H1 (cell line): Measurements from ENCODE around the gene ATP2C1. TPM values are rescaled to one million over a fixed set of nuclear protein-coding genes. Genes with fewer than 3 reads are reported as not detected.

ENCODE experiments used
- CTCF ChIA-PET: fragments of 300-600 bp; sonication (Branson Sonifier 250); formaldehyde crosslinking; loops from one replicate; lab custom pipeline; 2021; ENCODE audit not compliant: partially characterized antibody; lab: Charles Lee
- POLR2A ChIA-PET: fragments of 300-600 bp; sonication (Branson Sonifier 250); formaldehyde crosslinking; loops from one replicate; lab custom pipeline; 2021; ENCODE audit warnings: inconsistent platforms; ENCODE audit not compliant: partially characterized antibody; lab: Charles Lee
- DNase-seq, 2 experiments: peaks; one replicate each; pipeline versions ENCODE4 v3.0.0 to v3.0.0-alpha.2; 2010 to 2022; ENCODE audit warnings: low spot score in 2 of 2, low read depth in 1 of 2, mixed read lengths in 1 of 2
- FAIRE-seq: peaks from 2 replicates; lab custom pipeline; 2011; peaks lifted over from hg19 to GRCh38; lab: Jason Lieb, UNC
- H2AFZ ChIP-seq: 2 replicates; pipeline ENCODE4 v1.8.1; 2012; ENCODE audit warnings: low read length, inconsistent platforms
- H2AK5ac ChIP-seq: 2 replicates; pipeline ENCODE4 v1.6.1; 2013; ENCODE audit warnings: low read depth, low read length
- H2BK120ac ChIP-seq: replicated peaks from 2 replicates; pipeline ENCODE3; 2013; ENCODE audit warnings: low read depth, low read length, inconsistent platforms
- H2BK12ac ChIP-seq: 2 replicates; pipeline ENCODE4 v1.6.1; 2013; ENCODE audit warnings: low read depth, low read length
- H2BK15ac ChIP-seq: 2 replicates; pipeline ENCODE4 v1.6.1; 2013; ENCODE audit warnings: low read length
- H2BK20ac ChIP-seq: 2 replicates; pipeline ENCODE4 v1.6.1; 2013; ENCODE audit warnings: low read length
- H2BK5ac ChIP-seq: 2 replicates; pipeline ENCODE4 v1.6.1; 2013; ENCODE audit warnings: low read depth, low read length
- H3K14ac ChIP-seq: 2 replicates; pipeline ENCODE4 v1.6.1; 2013; ENCODE audit warnings: inconsistent platforms; ENCODE audit not compliant: insufficient read length
- H3K18ac ChIP-seq: 2 replicates; pipeline ENCODE4 v1.6.1; 2013; ENCODE audit warnings: low read length; ENCODE audit errors: extremely low read depth
- H3K23ac ChIP-seq: 2 replicates; pipeline ENCODE4 v1.6.1; 2013; ENCODE audit warnings: inconsistent platforms; ENCODE audit not compliant: insufficient read length
- H3K23me2 ChIP-seq: 2 replicates; pipeline ENCODE4 v1.6.1; 2013; ENCODE audit warnings: low read depth, low read length
- H3K27ac ChIP-seq: 2 replicates; pipeline ENCODE4 v1.6.1; 2011; ENCODE audit warnings: low read depth, low read length, inconsistent platforms
- H3K27me3 ChIP-seq, 4 experiments: replicated peaks in 1 of 4; 1 replicate in 1 of 4; 2 replicates in 3 of 4; pipeline versions ENCODE4 v1.6.1 to v1.8.1; 2011 to 2013; ENCODE audit warnings: low read length in 3 of 4, mild to moderate bottlenecking in 3 of 4, inconsistent platforms in 2 of 4, mixed read lengths in 2 of 4, moderate library complexity in 1 of 4; ENCODE audit not compliant: control insufficient read depth in 3 of 4, insufficient read depth in 3 of 4; ENCODE audit errors: extremely low read depth in 1 of 4
- H3K36me3 ChIP-seq, 4 experiments: 2 replicates each; pipeline versions ENCODE4 v1.6.1 to v1.8.1; 2011 to 2013; ENCODE audit warnings: mild to moderate bottlenecking in 4 of 4, low read length in 3 of 4, moderate library complexity in 2 of 4, control low read depth in 1 of 4, inconsistent platforms in 1 of 4; ENCODE audit not compliant: insufficient read depth in 4 of 4, control insufficient read depth in 2 of 4
- H3K4ac ChIP-seq: replicated peaks from 2 replicates; pipeline ENCODE3; 2013; ENCODE audit warnings: low read length, low read depth, mixed read lengths, inconsistent platforms; ENCODE audit not compliant: insufficient read length
- H3K4me1 ChIP-seq, 4 experiments: replicated peaks in 1 of 4; 1 replicate in 1 of 4; 2 replicates in 3 of 4; pipeline versions ENCODE4 v1.6.1 to v1.8.1; 2011 to 2013; ENCODE audit warnings: low read length in 3 of 4, inconsistent platforms in 2 of 4, mixed read lengths in 1 of 4; ENCODE audit not compliant: insufficient read depth in 4 of 4, control insufficient read depth in 3 of 4
- H3K4me2 ChIP-seq, 2 experiments: 2 replicates each; pipeline versions ENCODE4 v1.6.1 to v1.8.1; 2011 to 2013; ENCODE audit warnings: low read depth in 2 of 2, low read length in 2 of 2, control low read depth in 1 of 2, inconsistent platforms in 1 of 2, mild to moderate bottlenecking in 1 of 2; ENCODE audit not compliant: insufficient read depth in 1 of 2
- H3K4me3 ChIP-seq, 4 experiments: fragments of 200-600, 300-600 bp in 1 of 4; sonication (generic), shearing (Covaris generic), sonication (Bioruptor Twin) in 1 of 4; 2 replicates each; pipeline versions ENCODE4 v1.5.1 to v1.8.1; 2011 to 2016; ENCODE audit warnings: low read length in 4 of 4, low read depth in 3 of 4, control low read depth in 2 of 4, inconsistent platforms in 2 of 4, mild to moderate bottlenecking in 2 of 4, mixed read lengths in 1 of 4, moderate library complexity in 1 of 4; ENCODE audit not compliant: insufficient read depth in 2 of 4; ENCODE audit errors: extremely low read depth in 1 of 4
- H3K56ac ChIP-seq: replicated peaks from 2 replicates; pipeline ENCODE3; 2013; ENCODE audit warnings: low read depth, mild to moderate bottlenecking, mixed read lengths, low read length, inconsistent platforms; ENCODE audit not compliant: insufficient read length
- H3K79me1 ChIP-seq: 2 replicates; pipeline ENCODE4 v1.6.1; 2013; ENCODE audit warnings: low read depth, low read length, control low read depth
- H3K79me2 ChIP-seq, 2 experiments: 2 replicates each; pipeline versions ENCODE4 v1.6.1 to v1.8.1; 2012 to 2013; ENCODE audit warnings: low read length in 2 of 2, mild to moderate bottlenecking in 2 of 2, inconsistent platforms in 1 of 2; ENCODE audit not compliant: insufficient read depth in 2 of 2, control insufficient read depth in 1 of 2
- H3K9ac ChIP-seq, 4 experiments: replicated peaks in 1 of 4; 1 replicate in 1 of 4; 2 replicates in 3 of 4; pipeline versions ENCODE4 v1.6.1 to v1.8.1; 2011 to 2013; ENCODE audit warnings: low read depth in 3 of 4, low read length in 3 of 4, control low read depth in 2 of 4, mild to moderate bottlenecking in 2 of 4, moderate library complexity in 2 of 4, inconsistent platforms in 1 of 4; ENCODE audit errors: extremely low read depth in 1 of 4
- H3K9me3 ChIP-seq, 2 experiments: 2 replicates each; pipeline versions ENCODE4 v1.6.1 to v1.8.1; 2012 to 2013; ENCODE audit warnings: mild to moderate bottlenecking in 2 of 2, moderate library complexity in 2 of 2, control low read depth in 1 of 2, inconsistent platforms in 1 of 2, low read depth in 1 of 2, low read length in 1 of 2, mixed read lengths in 1 of 2; ENCODE audit not compliant: insufficient read depth in 2 of 2
- H4K20me1 ChIP-seq, 2 experiments: replicated peaks in 1 of 2; 2 replicates each; pipeline versions ENCODE3 to v1.8.1; 2011 to 2013; ENCODE audit warnings: inconsistent platforms in 2 of 2, low read length in 2 of 2, mild to moderate bottlenecking in 1 of 2; ENCODE audit not compliant: insufficient read depth in 2 of 2, control insufficient read depth in 1 of 2
- H4K5ac ChIP-seq: 2 replicates; pipeline ENCODE4 v1.6.1; 2013; ENCODE audit warnings: low read length, low read depth, mixed read lengths, inconsistent platforms; ENCODE audit not compliant: insufficient read length
- H4K8ac ChIP-seq: 2 replicates; pipeline ENCODE4 v1.8.0; 2013; ENCODE audit warnings: mild to moderate bottlenecking, moderate library complexity, low read length, inconsistent platforms; ENCODE audit not compliant: insufficient read depth; ENCODE audit errors: extremely low read depth
- H4K91ac ChIP-seq: replicated peaks from 2 replicates; pipeline ENCODE3; 2013; ENCODE audit warnings: low read length, mixed read lengths, inconsistent platforms; ENCODE audit not compliant: insufficient read length
- CBX8 ChIP-seq: fragments of 300-800, 300-1000 bp; sonication (generic); IDR thresholded peaks from 2 replicates; pipeline ENCODE4 v1.7.1; 2016; ENCODE audit warnings: low read depth, low read length, borderline replicate concordance
- CHD2 ChIP-seq: IDR thresholded peaks from 2 replicates; pipeline ENCODE4 v1.6.1; 2012; ENCODE audit warnings: low read length, improper control_type of control experiment
- EGR1 ChIP-seq: IDR thresholded peaks from 2 replicates; pipeline ENCODE4 v1.6.1; 2011; ENCODE audit warnings: low read depth, low read length, borderline replicate concordance
- GABPA ChIP-seq: IDR thresholded peaks from 2 replicates; pipeline ENCODE4 v1.6.1; 2011; ENCODE audit warnings: mild to moderate bottlenecking, low read length, moderate library complexity, borderline replicate concordance; ENCODE audit not compliant: insufficient read depth
- HDAC2 ChIP-seq, 2 experiments: fragments of 300-600 bp in 1 of 2; sonication (generic) in 1 of 2; IDR thresholded peaks; 2 replicates each; pipeline ENCODE4 v1.6.1; 2011 to 2012; ENCODE audit warnings: low read depth in 2 of 2, low read length in 2 of 2, mild to moderate bottlenecking in 2 of 2, moderate library complexity in 2 of 2, borderline replicate concordance in 1 of 2, inconsistent platforms in 1 of 2
- NANOG ChIP-seq: IDR thresholded peaks from 2 replicates; pipeline ENCODE4 v1.6.1; 2011; ENCODE audit warnings: low read length, low read depth, mild to moderate bottlenecking, inconsistent platforms; ENCODE audit not compliant: insufficient read depth, poor library complexity, severe bottlenecking
- POLR2A ChIP-seq, 2 experiments: IDR thresholded peaks; 1 replicate in 1 of 2; 2 replicates in 1 of 2; pipeline ENCODE4 v1.6.1; 2011; ENCODE audit warnings: low read depth in 2 of 2, low read length in 2 of 2, mild to moderate bottlenecking in 2 of 2; ENCODE audit errors: control extremely low read depth in 1 of 2
- POLR2AphosphoS5 ChIP-seq: IDR thresholded peaks from 2 replicates; pipeline ENCODE4 v1.6.1; 2011; ENCODE audit warnings: low read depth, low read length
- RNF2 ChIP-seq: fragments of 200-900, 300-1000 bp; sonication (generic); IDR thresholded peaks from 2 replicates; pipeline ENCODE4 v1.7.1; 2016; ENCODE audit warnings: borderline replicate concordance, low read depth, mild to moderate bottlenecking, antibody characterized with exemption, low read length; ENCODE audit not compliant: poor library complexity, severe bottlenecking; ENCODE audit errors: missing control alignments
- WGBS, 2 experiments: shearing (Covaris generic) in 1 of 2; methylation state at CpG; one replicate each; pipeline versions ENCODE4 v1.1.6 to v1.1.7; 2013 to 2015; ENCODE audit warnings: low lambda C conversion rate in 2 of 2, mixed read lengths in 2 of 2, inconsistent platforms in 1 of 2, low coverage in 1 of 2, missing lambda C conversion rate in 1 of 2; ENCODE audit not compliant: insufficient replicate concordance in 2 of 2, insufficient coverage in 1 of 2, insufficient read length in 1 of 2; ENCODE audit errors: extremely low coverage in 1 of 2, missing lambda C conversion rate in 1 of 2; 5-methylcytosine and 5-hydroxymethylcytosine counted together
- polyA plus RNA-seq, 7 experiments: library from polyadenylated mRNA; depleted of rRNA in 3 of 7; stranded (reverse) in 5 of 7; unstranded in 2 of 7; fragments of >200 nt in 5 of 7; fragments of 200-250 nt in 2 of 7; gene quantifications; 1 replicate in 5 of 7; 2 replicates in 1 of 7; 4 replicates in 1 of 7; pipeline versions ENCODE4 v1.2.1 to v1.2.3, GENCODE V29; 2011 to 2013; ENCODE audit warnings: missing spikeins in 2 of 7, mixed read lengths in 2 of 7
- total RNA-seq: library from RNA; stranded (reverse); fragmentation: NEBNext Ultra II Directional; extraction: Animal tissue kit (Norgen Biotek cat#: 25700); gene quantifications from 2 replicates; pipeline ENCODE4 v1.2.1, GENCODE V29; 2021
- TF ChIP-seq, protein P1 (sequence below), 3 experiments: IDR thresholded peaks; 1 replicate in 2 of 3; 2 replicates in 1 of 3; pipeline versions ENCODE4 v1.5.1 to v1.6.1; 2011; ENCODE audit warnings: low read length in 3 of 3, mild to moderate bottlenecking in 3 of 3, inconsistent platforms in 2 of 3, low read depth in 1 of 3, moderate library complexity in 1 of 3; ENCODE audit not compliant: insufficient read depth in 1 of 3; ENCODE audit errors: control extremely low read depth in 1 of 3

Gene ATP2C1
- total and polyA plus RNA-seq, 2 of the 8 experiments (the other 6 are each of a cell fraction or from before 2014, with no cell fraction given) = 50.7 to 68.5 TPM

DNA sequence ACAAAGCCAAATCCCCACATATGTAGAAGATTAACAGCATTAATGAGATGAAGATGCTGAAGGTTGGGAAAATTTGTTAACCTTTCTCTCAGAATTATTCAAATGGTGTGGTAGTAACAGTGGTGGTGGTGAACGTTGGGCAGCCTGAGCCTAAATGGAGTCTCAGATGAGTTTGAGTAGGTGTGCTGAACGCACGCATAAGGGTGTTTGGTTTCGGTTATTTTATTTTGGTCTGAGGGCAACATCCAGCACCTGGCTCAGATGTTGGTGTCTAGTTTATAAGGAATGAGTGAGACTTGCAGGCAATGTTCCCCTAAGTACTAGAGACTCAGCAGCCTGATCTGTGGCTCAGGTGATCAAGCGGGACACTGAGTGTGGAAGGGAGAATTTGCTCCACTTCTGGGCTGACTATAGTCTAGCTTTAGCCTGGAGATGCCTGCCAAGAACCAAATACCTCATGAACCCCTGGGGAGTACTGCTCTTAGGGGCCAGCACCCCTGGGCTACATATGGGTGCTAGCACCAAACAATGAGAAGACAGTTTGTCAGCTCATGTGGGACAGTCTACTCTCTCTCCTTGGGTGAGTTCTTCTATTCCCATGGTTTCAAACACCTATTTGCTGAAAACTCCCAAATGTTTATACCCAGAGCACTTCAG is 39.5 kb upstream of the ATP2C1 start:
- FAIRE-seq (no peak), DNase-seq (no peak)
- no peak overlapping the region for H3K4me2 ChIP-seq
- H2BK20ac ChIP-seq = no peak overlapping the region
- no peak overlapping the region for H4K5ac ChIP-seq
- H3K36me3 ChIP-seq = no peaks in the 10 kb centered on the region
- ChIA-PET POLR2A (interaction anchor here (1.5 kb wide), 1 partner anchor 15 kb away, joined by 4 read pairs; no protein-coding TSS in a partner anchor), CTCF (interaction anchor here (0.7 kb wide), 1 partner anchor 15 kb away, joined by 3 read pairs; no protein-coding TSS in a partner anchor)
- no peak overlapping the region for H3K18ac ChIP-seq
- H3K27ac ChIP-seq = no peak overlapping the region
- H3K9ac ChIP-seq = no peak overlapping the region
- no peak overlapping the region for H3K23ac ChIP-seq
- no peaks in the 10 kb centered on the region for H4K20me1 ChIP-seq
- no peak overlapping the region for H2BK120ac ChIP-seq
- H4K91ac ChIP-seq = no peak overlapping the region
- no peak overlapping the region for H3K4me3 ChIP-seq
- no peak overlapping the region for H3K4ac ChIP-seq
- H2BK12ac ChIP-seq = no peak overlapping the region
- no peaks in the 10 kb centered on the region for H3K79me2 ChIP-seq
- 88% methylated on average over 5 of the region's 5 CpGs; no CpG with 5 or more reads in 1 of the 2 experiments for WGBS, 2 experiments
- H3K4me1 ChIP-seq = peaks cover 1 to 6% (median 4%) of the 10 kb centered on the region in 4 experiments
- no peak overlapping the region for H2AFZ ChIP-seq
- H2BK5ac ChIP-seq = no peak overlapping the region
- H3K56ac ChIP-seq = no peak overlapping the region
- no peak overlapping the region for H2AK5ac ChIP-seq
- no peaks in the 10 kb centered on the region for H3K27me3 ChIP-seq
- no peaks in the 10 kb centered on the region for H3K9me3 ChIP-seq
- no peaks in the 10 kb centered on the region for H3K23me2 ChIP-seq
- H3K79me1 ChIP-seq = no peaks in the 10 kb centered on the region
- no peak overlapping the region for H2BK15ac ChIP-seq
- H3K14ac ChIP-seq = no peak overlapping the region
- H4K8ac ChIP-seq = no peak overlapping the region
- no peak for TF ChIP-seq CBX8
- TF ChIP-seq NANOG = no peak
- TF ChIP-seq CHD2 = no peak
- TF ChIP-seq RNF2 = no peak
- no peak for TF ChIP-seq EGR1
- no peak for TF ChIP-seq POLR2AphosphoS5
- TF ChIP-seq, protein P1, sequence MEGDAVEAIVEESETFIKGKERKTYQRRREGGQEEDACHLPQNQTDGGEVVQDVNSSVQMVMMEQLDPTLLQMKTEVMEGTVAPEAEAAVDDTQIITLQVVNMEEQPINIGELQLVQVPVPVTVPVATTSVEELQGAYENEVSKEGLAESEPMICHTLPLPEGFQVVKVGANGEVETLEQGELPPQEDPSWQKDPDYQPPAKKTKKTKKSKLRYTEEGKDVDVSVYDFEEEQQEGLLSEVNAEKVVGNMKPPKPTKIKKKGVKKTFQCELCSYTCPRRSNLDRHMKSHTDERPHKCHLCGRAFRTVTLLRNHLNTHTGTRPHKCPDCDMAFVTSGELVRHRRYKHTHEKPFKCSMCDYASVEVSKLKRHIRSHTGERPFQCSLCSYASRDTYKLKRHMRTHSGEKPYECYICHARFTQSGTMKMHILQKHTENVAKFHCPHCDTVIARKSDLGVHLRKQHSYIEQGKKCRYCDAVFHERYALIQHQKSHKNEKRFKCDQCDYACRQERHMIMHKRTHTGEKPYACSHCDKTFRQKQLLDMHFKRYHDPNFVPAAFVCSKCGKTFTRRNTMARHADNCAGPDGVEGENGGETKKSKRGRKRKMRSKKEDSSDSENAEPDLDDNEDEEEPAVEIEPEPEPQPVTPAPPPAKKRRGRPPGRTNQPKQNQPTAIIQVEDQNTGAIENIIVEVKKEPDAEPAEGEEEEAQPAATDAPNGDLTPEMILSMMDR (IDR thresholded peaks at IDR 0.05; ENCODE audit: control extremely low read depth in 1 of 3, insufficient read depth in 1 of 3, low read depth in 1 of 3, low read length in 3 of 3) = no peak
- TF ChIP-seq HDAC2 (IDR thresholded peaks at IDR 0.05; ENCODE audit: borderline replicate concordance in 1 of 2, low read depth in 2 of 2, low read length in 2 of 2) = no peak
- TF ChIP-seq POLR2A (IDR thresholded peaks at IDR 0.05; ENCODE audit: control extremely low read depth in 1 of 2, low read depth in 2 of 2, low read length in 2 of 2) = no peak
- TF ChIP-seq GABPA = no peak
